OCI-LY3 (cell line): ENCODE measurements around the gene PLCE1.

ENCODE experiments used
- H2AFZ ChIP-seq: fragments of 200-600, 300-600 bp; shearing (Covaris generic); 2 replicates; pipeline ENCODE4 v1.6.0; 2014; ENCODE audit warnings: antibody characterized with exemption, low read depth, low read length
- H3K27ac ChIP-seq: fragments of 200-600, 300-600 bp; sonication (generic); 2 replicates; pipeline ENCODE4 v1.5.1; 2014; ENCODE audit warnings: mild to moderate bottlenecking, low read length, moderate library complexity, mixed read lengths
- H3K27me3 ChIP-seq: fragments of 200-600, 300-600 bp; sonication (generic); 2 replicates; pipeline ENCODE4 v1.6.1; 2014; ENCODE audit warnings: low read depth, low read length, mixed read lengths
- H3K36me3 ChIP-seq: fragments of 200-600, 300-600 bp; sonication (generic); replicated peaks from 2 replicates; pipeline ENCODE3; 2014; ENCODE audit warnings: low read depth, low read length, mixed read lengths
- H3K4me1 ChIP-seq: fragments of 300-600, 200-600 bp; sonication (generic); 2 replicates; pipeline ENCODE4 v1.6.1; 2014; ENCODE audit warnings: low read length, mixed read lengths
- H3K4me2 ChIP-seq: fragments of 200-600, 300-600 bp; sonication (generic); 2 replicates; pipeline ENCODE4 v1.6.1; 2014; ENCODE audit warnings: low read length, mixed read lengths
- H3K4me3 ChIP-seq: fragments of 300-600, 200-600 bp; sonication (generic); 2 replicates; pipeline ENCODE4 v1.5.1; 2014; ENCODE audit warnings: antibody characterized with exemption, mild to moderate bottlenecking, low read length, moderate library complexity
- H3K79me2 ChIP-seq: fragments of 300-600, 200-600 bp; shearing (Covaris generic); 2 replicates; pipeline ENCODE4 v1.6.1; 2014; ENCODE audit warnings: mild to moderate bottlenecking, low read length, mixed read lengths
- H3K9ac ChIP-seq: fragments of 300-600, 200-600 bp; shearing (Covaris generic); 2 replicates; pipeline ENCODE4 v1.6.0; 2014; ENCODE audit warnings: mild to moderate bottlenecking, low read length, moderate library complexity
- H3K9me3 ChIP-seq: fragments of 200-600, 300-600 bp; shearing (Covaris generic); 2 replicates; pipeline ENCODE4 v1.6.1; 2014; ENCODE audit warnings: low read length, mixed read lengths; ENCODE audit not compliant: insufficient read depth
- H4K20me1 ChIP-seq: fragments of 200-600, 300-600 bp; sonication (generic); 2 replicates; pipeline ENCODE4 v1.6.1; 2016; ENCODE audit warnings: low read length, mixed read lengths; ENCODE audit not compliant: insufficient read depth
- EZH2phosphoT487 ChIP-seq: fragments of 200-600 bp; shearing (Covaris generic); IDR thresholded peaks from 2 replicates; pipeline ENCODE4 v1.6.1; 2018; ENCODE audit warnings: antibody characterized with exemption, mixed run types, low read depth
- TF ChIP-seq, protein P1 (sequence below): fragments of 200-600, 300-600 bp; sonication (generic); IDR thresholded peaks from 2 replicates; pipeline ENCODE4 v1.5.1; 2014; ENCODE audit warnings: antibody characterized with exemption, low read length, low read depth

PLCE1 gene

GRCh38 chr10:94008526-94008925 is 14.8 kb downstream of the PLCE1 start:
- no peak overlapping the region for H3K4me2 ChIP-seq
- H3K27ac ChIP-seq, result no peak overlapping the region
- no peaks in the 10 kb centered on the region for H3K36me3 ChIP-seq
- no peak overlapping the region for H3K9ac ChIP-seq
- H3K79me2 ChIP-seq, result no peaks in the 10 kb centered on the region
- no peak overlapping the region for H2AFZ ChIP-seq
- H3K4me3 ChIP-seq, result no peak overlapping the region
- H3K4me1 ChIP-seq, result no peaks in the 10 kb centered on the region
- no peaks in the 10 kb centered on the region for H3K9me3 ChIP-seq
- no peaks in the 10 kb centered on the region for H3K27me3 ChIP-seq
- no peak for TF ChIP-seq EZH2phosphoT487
- TF ChIP-seq, protein P1, sequence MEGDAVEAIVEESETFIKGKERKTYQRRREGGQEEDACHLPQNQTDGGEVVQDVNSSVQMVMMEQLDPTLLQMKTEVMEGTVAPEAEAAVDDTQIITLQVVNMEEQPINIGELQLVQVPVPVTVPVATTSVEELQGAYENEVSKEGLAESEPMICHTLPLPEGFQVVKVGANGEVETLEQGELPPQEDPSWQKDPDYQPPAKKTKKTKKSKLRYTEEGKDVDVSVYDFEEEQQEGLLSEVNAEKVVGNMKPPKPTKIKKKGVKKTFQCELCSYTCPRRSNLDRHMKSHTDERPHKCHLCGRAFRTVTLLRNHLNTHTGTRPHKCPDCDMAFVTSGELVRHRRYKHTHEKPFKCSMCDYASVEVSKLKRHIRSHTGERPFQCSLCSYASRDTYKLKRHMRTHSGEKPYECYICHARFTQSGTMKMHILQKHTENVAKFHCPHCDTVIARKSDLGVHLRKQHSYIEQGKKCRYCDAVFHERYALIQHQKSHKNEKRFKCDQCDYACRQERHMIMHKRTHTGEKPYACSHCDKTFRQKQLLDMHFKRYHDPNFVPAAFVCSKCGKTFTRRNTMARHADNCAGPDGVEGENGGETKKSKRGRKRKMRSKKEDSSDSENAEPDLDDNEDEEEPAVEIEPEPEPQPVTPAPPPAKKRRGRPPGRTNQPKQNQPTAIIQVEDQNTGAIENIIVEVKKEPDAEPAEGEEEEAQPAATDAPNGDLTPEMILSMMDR, result no peak
- no peaks in the 10 kb centered on the region for H4K20me1 ChIP-seq

DNA sequence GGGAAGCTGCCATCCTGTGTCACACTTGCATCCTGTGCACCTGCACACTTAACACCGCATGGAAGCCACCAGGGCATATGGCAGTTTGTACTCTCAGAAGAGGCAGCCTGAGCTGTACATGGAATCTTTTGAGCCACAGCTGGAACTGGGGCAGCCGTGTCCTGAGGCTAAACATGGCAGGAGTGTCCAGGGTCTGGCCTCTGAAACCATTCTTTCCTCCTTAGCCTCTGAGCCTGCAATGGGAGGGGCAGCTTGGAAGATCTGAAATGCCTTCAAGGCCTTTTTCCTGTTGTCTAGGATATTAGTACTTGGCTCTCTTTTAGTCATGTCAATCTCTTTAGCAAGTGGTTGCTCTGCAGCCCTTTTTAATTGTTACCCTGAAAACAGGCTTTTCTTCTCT is 16.4 kb downstream of the PLCE1 start:
- H3K27ac ChIP-seq, result no peak overlapping the region
- H3K9me3 ChIP-seq, result no peaks in the 10 kb centered on the region
- no peak for TF ChIP-seq EZH2phosphoT487
- TF ChIP-seq, protein P1, result no peak
- H3K79me2 ChIP-seq, result no peaks in the 10 kb centered on the region
- no peaks in the 10 kb centered on the region for H3K36me3 ChIP-seq
- H3K27me3 ChIP-seq, result no peaks in the 10 kb centered on the region
- H2AFZ ChIP-seq, result no peak overlapping the region
- H3K4me3 ChIP-seq, result no peak overlapping the region
- H3K9ac ChIP-seq, result no peak overlapping the region
- no peaks in the 10 kb centered on the region for H4K20me1 ChIP-seq
- no peaks in the 10 kb centered on the region for H3K4me1 ChIP-seq
- no peak overlapping the region for H3K4me2 ChIP-seq

GRCh38 chr10:94010886-94011285 is 17.2 kb downstream of the PLCE1 start:
- Histone ChIP-seq H3K27me3 (no peaks in the 10 kb centered on the region), H3K79me2 (no peaks in the 10 kb centered on the region), H3K4me1 (no peaks in the 10 kb centered on the region), H3K9me3 (no peaks in the 10 kb centered on the region), H3K4me2 (no peak overlapping the region), H4K20me1 (no peaks in the 10 kb centered on the region), H3K36me3 (no peaks in the 10 kb centered on the region), H3K27ac (no peak overlapping the region), H3K9ac (no peak overlapping the region), H3K4me3 (no peak overlapping the region), H2AFZ (no peak overlapping the region)
- no peak for TF ChIP-seq EZH2phosphoT487
- TF ChIP-seq, protein P1, result no peak

DNA sequence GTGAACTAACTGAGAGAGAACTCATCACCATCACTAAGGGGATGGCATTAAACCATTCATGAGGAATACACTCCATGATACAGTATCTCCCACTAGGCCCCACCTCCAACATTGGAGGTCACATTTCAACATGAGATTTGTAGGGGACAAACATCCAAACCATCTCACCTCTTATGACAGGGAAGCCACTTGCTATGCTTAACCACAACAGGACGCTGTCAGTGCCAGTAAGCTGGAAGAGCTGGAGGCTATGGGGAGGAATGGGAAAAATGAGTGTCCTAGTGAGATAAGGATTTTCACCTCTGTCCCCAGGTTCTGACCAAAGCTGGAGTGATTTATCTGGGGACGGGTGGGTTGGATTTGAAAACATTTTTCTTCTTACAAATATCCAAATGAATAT is 17.6 kb downstream of the PLCE1 start:
- Histone ChIP-seq H4K20me1 (no peaks in the 10 kb centered on the region), H3K27ac (no peak overlapping the region), H3K79me2 (no peaks in the 10 kb centered on the region), H3K9me3 (no peaks in the 10 kb centered on the region), H3K9ac (no peak overlapping the region), H3K36me3 (no peaks in the 10 kb centered on the region), H3K4me1 (no peaks in the 10 kb centered on the region), H3K27me3 (no peaks in the 10 kb centered on the region), H3K4me2 (no peak overlapping the region), H3K4me3 (no peak overlapping the region), H2AFZ (no peak overlapping the region)
- TF ChIP-seq, protein P1, result no peak
- no peak for TF ChIP-seq EZH2phosphoT487
